NB4 (cell line): ENCODE measurements around the gene PGA3.

Source experiments
- MYC ChIP-seq: IDR thresholded peaks from 2 replicates; pipeline ENCODE4 v1.6.1; 2011; ENCODE audit warnings: low read depth, low read length
- POLR2A ChIP-seq: IDR thresholded peaks from 2 replicates; pipeline ENCODE4 v1.6.1; 2011; ENCODE audit warnings: mild to moderate bottlenecking; ENCODE audit not compliant: insufficient read length; ENCODE audit errors: extremely low read depth
- TF ChIP-seq, protein P1 (sequence below): IDR thresholded peaks from 2 replicates; pipeline ENCODE4 v1.6.1; 2011; ENCODE audit warnings: low read depth, low read length
- TF ChIP-seq, protein P2 (sequence below): IDR thresholded peaks from one replicate; pipeline ENCODE4 v1.5.1; 2012; ENCODE audit warnings: low read depth, low read length

DNA sequence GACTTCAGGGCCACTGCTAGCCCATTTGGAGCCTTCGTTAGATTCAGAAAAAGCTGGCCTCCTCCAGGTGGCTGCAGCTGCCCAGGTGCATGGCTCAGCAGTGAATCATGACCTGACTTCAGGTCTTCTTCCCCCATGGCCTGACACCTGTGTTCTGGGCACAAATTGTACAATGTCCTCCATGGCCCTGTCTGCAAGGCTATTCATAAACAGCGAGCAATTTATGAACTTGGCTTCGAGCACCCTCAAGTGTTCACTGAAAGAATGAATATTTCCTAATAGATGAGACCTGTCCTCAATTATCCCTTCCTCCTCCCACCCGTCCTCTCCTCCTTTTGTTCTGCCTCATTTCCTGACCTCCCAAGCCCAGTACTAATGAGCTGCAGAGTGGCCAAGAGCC lies 29.9 kb upstream of the PGA3 start:
- TF ChIP-seq, protein P1, sequence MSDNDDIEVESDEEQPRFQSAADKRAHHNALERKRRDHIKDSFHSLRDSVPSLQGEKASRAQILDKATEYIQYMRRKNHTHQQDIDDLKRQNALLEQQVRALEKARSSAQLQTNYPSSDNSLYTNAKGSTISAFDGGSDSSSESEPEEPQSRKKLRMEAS, result no peak
- TF ChIP-seq, protein P2, sequence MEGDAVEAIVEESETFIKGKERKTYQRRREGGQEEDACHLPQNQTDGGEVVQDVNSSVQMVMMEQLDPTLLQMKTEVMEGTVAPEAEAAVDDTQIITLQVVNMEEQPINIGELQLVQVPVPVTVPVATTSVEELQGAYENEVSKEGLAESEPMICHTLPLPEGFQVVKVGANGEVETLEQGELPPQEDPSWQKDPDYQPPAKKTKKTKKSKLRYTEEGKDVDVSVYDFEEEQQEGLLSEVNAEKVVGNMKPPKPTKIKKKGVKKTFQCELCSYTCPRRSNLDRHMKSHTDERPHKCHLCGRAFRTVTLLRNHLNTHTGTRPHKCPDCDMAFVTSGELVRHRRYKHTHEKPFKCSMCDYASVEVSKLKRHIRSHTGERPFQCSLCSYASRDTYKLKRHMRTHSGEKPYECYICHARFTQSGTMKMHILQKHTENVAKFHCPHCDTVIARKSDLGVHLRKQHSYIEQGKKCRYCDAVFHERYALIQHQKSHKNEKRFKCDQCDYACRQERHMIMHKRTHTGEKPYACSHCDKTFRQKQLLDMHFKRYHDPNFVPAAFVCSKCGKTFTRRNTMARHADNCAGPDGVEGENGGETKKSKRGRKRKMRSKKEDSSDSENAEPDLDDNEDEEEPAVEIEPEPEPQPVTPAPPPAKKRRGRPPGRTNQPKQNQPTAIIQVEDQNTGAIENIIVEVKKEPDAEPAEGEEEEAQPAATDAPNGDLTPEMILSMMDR, result no peak
- TF ChIP-seq POLR2A (no peak), MYC (no peak)
